IPS-NIHi11 (cell line): ENCODE results near the gene GALNT14.
"Not testable (repeated sequence)": the region's sequence is repeated elsewhere in the genome, so short reads cannot be mapped to it uniquely, and the experiment has no call there.

ENCODE experiments used
- DNase-seq: peaks from one replicate; pipeline ENCODE4 v3.0.0; 2012; ENCODE audit warnings: mixed read lengths, low spot score

Gene GALNT14, protein sequence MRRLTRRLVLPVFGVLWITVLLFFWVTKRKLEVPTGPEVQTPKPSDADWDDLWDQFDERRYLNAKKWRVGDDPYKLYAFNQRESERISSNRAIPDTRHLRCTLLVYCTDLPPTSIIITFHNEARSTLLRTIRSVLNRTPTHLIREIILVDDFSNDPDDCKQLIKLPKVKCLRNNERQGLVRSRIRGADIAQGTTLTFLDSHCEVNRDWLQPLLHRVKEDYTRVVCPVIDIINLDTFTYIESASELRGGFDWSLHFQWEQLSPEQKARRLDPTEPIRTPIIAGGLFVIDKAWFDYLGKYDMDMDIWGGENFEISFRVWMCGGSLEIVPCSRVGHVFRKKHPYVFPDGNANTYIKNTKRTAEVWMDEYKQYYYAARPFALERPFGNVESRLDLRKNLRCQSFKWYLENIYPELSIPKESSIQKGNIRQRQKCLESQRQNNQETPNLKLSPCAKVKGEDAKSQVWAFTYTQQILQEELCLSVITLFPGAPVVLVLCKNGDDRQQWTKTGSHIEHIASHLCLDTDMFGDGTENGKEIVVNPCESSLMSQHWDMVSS

DNA sequence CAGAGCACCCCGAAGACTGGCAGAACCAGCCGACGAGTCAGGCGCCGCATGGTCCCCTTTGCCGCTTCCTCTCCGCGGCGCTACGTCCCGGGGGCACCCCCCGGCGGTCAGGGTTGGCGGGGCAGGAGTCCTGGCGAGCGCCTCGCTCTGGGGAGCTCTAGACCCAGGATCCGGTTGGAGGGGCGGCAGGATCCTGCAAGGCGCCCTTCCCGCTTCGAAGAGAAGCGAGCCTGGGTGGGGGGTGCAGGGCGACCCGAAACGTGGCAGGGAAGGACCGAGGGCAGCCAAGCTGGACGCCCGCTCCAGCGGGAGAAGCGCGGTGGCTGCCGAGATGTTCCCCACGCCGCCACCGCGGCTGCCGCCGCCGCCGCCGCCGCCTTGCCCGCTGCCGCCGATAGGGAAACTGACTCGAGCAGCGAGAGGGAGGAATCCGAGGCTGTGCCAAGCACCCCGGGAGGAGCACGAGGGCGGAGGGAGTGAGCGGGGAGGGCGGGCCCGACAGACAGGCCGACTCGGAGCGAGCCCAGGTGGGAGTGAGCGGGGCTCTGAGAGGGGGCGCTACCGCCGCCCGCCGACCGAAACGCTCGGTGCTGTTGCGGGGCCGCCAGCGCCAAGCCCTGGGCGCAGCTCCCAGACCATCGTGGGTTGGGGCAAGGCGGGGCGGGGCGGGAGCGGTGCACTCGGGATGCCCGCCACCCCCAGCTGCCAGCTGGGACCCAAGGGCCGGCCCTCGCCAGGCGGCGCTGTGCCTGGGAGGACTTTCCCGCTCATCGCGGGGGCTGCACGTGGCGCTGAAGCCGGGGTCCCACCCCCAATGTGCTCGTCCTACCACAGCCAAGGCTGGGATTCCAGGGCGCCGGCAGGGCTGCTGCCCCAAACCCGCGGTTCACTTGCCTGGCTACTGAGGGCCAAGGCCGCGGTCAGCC, at the start of gene GALNT14:
GALNT14 (minus strand) TSS at position 404 of the 926 bp plus-strand sequence; CDS start at position 50, 354 bp downstream.
- DNase-seq, result peak; percentile 86

- DNase-seq, result no peak
These were observed 48.9 kb upstream of the GALNT14 start for GRCh38 chr2:31187166-31187565.

GRCh38 chr2:31183973-31184372, 45.7 kb upstream of the GALNT14 start:
- DNase-seq, result not testable (repeated sequence)

DNA sequence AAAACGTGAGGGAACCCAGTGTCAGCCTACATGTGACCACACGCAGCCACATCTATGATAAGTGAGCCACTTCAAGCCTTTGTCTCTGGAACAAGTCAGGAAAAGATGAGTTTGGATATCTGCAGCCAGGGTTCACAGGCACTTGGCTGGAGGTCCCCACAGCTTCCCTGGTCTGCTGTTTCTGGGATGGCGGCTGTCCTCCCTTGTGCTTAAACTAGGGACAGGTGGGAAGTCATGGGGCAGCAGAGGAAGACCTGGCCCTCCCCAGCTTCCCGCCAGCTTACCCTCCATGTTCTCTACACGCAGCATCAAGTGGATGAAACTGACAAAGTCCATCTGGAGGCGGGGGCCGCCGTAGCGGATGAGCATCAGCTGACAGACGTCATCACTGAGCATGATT, 38.5 kb upstream of the GALNT14 start:
- no peak for DNase-seq

DNA sequence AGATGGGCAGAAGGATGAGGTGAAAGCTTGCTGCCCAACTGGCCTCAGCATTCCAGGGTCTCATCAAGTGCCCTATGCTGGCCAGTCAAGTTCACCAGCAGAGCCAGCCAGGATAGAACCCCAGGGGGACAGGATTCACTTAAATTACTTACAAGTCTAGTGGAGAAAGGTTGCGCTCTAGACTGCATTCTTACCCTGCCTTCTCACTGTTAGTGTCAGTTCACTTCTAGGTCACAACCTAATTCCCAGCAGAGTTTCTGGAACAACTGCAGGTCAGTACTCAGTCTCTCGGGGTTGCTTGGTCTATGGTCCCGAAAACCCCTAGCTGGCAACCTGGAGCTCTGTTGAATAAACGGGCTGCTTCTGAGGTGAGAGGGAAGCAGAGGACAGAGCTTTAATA, 32.9 kb upstream of the GALNT14 start:
- DNase-seq, result no peak

DNA sequence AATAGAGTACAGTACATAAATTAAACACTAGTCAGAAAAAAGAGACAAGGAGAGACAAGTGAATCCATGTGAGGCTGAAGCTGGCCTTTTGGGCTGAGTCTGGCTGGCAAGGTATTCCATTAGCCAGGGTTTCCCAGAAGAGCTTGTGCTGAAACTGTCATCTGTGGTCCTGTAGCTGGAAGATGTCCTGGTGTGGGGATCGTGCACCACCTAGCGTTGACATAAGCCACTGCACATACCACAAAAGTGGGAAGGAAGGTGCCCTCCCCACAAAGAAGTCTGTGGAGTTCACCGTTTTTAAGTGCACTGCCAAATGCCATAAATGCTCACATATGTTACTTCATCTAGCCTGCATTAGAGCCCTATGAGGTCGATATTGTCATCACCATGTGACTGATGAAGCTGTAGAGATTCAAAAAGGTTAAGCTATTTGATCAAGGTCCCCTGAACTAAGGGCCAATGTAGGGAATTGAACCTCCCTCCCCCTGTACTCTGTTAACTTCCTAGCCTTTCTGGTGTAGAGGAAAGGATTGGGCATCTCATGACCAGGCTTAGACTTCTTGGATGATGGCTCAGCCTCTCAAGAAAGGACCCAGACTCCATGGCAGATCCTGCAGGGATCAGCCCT, 31.9 kb upstream of the GALNT14 start:
- DNase-seq, result peak; percentile 86

DNA sequence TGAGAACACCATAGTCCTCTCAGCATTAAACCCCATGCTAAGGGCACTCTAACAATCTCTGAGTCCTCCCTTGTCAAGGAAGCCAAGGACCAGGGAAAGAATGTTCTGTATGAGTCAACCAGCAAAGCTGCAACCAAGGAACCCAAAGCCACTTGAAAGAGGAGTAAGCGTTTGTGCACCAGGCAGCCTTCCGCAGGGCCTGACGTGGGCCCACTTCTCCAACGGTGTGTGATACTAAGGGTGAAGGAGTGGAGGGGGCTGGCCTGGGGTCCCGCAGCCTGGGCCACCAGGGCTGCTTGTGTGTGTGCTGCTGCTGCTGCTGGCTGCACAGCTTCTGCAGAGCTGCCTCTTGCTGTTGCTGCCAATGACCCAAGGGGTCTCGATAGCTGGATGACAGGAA, 30.1 kb upstream of the GALNT14 start:
- no peak for DNase-seq

GRCh38 chr2:31166925-31167324, 28.7 kb upstream of the GALNT14 start:
- no peak for DNase-seq

GRCh38 chr2:31163011-31163539, 24.8 kb upstream of the GALNT14 start:
- no peak for DNase-seq

GRCh38 chr2:31161637-31162036, 23.4 kb upstream of the GALNT14 start:
- no peak for DNase-seq

DNA sequence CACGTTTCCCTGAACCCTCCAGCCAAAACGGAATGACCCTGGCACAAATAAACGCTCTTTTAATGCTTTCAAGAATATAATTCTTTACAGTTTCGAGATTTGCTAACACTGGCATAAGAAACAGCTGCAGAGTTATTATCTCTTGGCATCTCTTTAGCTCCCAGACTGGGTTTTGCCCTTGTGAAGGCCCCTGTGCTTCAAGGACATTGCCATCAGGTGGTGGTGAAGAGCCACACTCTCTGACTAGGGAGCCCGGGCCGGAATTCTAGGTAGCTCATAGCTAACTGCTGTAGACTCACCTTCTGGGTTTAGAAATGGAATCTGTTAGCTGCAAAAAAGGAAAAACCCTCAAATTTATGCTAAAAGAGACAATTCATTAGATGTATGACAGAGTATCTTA, 13.3 kb upstream of the GALNT14 start:
- peak; percentile 20 for DNase-seq

DNA sequence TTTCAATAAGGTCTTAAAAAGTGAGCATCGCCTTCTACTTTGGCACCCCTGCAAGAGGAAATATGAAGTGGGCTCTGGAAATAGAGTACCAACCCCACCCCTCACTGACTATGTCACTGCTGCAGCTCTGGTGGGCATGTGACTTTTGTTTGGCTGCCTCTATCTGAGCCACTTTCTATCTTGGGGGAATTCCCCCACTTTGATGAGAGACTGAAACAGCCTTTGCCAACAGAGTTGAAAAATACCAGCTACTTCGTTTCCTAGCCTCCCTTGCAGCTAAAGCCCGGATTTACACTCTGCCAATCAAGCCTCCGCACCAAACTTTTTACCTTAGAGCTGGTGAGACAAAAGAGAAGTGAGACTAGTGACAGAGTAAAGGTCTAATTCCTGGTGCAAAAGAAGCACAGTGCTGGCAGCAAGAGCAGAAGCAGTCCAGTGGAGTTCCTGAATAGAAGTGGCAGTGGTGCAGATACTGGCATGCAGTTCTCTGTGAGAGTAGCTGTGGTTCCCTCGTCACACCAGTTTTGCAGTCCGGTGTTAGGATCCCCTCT, 12.0 kb upstream of the GALNT14 start:
- DNase-seq, result no peak

DNA sequence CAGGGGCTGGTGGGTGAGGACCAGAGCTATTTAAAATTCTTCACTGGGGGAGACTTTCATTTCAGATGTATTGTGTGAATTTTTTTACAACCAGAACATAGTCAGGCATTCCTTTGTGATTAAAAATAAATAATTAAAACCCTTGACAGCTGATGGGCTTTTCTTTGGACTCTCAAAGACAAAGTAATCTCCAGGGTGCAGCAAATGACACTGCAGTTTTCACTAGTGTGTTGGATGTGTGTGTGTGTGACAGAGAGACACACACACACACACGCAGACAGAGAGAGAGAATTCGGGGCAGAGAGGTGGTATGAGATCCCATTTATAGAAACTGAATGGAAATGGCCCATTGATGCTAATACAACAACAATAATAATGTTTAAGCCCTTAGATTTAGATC, 10.3 kb upstream of the GALNT14 start:
- DNase-seq, result no peak

- DNase-seq, result no peak
These were observed 9.4 kb upstream of the GALNT14 start for GRCh38 chr2:31147645-31148044.

GRCh38 chr2:31142110-31142509, 3.9 kb upstream of the GALNT14 start:
- DNase-seq, result no peak

DNA sequence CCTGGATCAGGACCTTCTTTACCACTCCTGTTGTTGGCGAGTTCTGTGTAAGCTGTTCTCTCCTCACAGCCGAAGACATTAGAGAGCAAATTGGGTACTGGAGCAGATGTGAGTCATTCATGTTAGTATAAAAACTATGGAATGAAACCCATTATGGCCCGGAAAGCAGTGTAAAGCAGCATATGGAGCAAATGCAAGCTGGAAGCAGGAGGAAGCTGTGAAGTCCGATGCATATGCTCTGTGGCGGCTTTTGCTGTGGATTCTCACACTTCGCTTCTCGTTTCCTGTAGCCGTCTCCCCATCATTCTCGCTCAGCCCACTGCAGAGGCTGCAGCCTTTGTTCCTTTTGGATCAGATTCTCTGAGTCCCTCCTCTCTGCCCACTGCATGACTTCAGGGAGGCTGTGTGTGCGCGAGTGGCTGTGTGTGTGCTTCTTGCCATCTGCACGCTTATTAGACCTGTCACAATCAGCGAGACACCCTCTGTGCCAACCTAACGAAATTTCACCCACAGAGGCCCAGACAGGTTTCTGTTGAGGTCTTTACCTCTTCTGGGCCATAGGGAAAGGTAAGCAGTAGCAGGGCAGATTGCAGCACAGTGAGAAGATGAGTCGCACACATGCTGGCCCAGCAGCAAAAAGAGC, 3.3 kb upstream of the GALNT14 start:
- no peak for DNase-seq

DNA sequence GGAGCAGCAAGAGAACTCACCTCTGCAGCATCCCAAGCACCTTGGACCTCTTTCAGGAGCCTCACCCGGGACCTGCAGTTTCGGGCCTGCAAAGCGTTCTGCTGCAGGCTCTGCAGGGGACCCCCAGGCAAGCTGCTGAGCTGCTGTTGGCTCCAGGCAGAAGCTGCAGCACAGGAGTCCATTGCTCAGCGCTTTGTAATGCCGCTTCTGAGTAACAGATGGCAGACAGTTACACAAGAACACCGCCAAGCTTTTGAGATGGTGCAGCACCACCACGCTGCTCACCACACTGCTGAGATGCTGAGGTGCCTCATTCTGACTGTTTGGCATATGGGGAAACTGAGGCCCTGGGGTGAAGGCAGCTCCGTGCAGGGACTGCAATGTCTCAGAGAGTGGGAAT, 1.9 kb upstream of the GALNT14 start:
- no peak for DNase-seq

- DNase-seq, result no peak
These were observed 1.4 kb upstream of the GALNT14 start for GRCh38 chr2:31139671-31140070.

DNA sequence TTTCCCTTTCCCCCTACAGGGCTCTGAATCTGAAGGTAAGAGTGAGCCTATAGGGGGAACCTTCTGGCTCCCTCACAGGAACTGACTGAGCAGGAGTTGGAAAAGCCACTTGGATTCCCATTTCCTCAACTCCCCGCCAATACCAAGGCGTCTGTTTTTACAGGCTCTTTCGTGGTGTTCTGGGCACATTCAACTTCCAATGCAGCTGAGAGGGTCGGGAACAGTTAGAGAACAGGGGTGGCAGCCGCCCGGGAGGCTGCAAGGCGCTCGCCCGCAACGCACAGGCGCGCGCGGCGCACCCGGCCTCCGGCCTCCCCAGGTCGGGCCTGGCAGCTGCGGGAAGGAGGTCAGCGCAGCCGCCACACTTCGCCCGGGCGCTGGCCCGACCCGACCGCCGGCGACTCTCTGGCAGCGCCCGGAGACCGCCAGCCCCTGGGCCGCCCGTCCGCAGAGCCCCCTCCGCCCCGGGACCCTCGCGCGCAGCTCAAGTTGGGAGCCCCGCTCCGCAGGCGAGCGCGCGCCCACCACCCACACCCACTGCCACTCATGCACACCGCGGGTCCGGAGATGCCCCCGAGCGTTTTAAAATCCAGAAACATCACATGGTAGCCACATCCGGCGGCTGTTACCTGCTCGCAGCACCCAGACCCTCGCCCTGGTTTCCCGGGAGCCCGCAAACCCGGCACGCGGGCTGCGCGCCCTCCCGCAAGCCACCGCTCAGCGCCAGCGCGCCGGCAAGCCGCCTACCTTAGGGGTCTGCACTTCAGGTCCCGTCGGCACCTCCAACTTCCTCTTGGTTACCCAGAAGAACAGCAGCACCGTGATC, 816 bp downstream of the GALNT14 start:
- DNase-seq, result peak; percentile 66

DNA sequence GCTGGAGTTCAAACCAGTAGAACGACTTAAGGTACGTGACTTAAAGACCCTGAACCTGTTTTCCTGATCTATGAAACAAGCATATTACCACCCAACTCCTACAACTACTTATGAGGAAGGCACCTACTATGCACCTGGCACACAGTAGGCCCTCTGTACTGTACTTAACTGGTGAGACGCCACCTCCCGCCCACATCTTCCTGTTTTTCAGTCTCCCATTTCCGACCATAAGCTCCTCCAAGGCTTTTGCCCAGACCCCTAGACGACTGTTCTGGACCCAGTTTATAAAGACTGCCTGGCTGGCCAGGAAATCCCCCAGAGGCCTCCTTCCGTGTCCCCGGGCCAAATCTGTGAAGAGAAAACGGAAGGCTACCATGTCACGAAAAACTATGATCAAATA, 1.5 kb downstream of the GALNT14 start:
- DNase-seq, result no peak
